ENCODE data around the gene PTPRD.

DNA sequence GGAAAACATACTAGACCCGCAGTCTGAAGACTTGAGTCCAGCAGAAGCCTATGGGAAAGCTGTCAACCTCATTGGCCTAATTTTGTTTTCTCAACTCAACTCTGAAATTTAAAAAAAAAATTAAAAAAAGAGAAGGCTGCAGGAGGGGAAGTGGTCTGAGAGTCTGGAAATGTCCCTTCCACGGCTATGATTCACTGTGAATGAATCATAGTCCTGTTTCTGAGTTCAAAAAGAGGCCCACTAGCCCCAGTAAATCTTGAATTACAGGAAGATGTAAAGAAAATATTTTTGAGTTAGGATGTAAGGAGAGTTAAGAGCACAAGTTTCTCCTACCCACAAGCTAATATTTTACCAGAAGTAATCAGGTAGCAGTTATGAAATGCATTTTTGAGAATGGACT, 2247.8 kb downstream of the PTPRD start:
- TF ChIP-seq, protein P1, sequence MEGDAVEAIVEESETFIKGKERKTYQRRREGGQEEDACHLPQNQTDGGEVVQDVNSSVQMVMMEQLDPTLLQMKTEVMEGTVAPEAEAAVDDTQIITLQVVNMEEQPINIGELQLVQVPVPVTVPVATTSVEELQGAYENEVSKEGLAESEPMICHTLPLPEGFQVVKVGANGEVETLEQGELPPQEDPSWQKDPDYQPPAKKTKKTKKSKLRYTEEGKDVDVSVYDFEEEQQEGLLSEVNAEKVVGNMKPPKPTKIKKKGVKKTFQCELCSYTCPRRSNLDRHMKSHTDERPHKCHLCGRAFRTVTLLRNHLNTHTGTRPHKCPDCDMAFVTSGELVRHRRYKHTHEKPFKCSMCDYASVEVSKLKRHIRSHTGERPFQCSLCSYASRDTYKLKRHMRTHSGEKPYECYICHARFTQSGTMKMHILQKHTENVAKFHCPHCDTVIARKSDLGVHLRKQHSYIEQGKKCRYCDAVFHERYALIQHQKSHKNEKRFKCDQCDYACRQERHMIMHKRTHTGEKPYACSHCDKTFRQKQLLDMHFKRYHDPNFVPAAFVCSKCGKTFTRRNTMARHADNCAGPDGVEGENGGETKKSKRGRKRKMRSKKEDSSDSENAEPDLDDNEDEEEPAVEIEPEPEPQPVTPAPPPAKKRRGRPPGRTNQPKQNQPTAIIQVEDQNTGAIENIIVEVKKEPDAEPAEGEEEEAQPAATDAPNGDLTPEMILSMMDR (conservative IDR thresholded peaks at IDR 0.05; ENCODE audit: low read depth, low read length) = no peak
- TF ChIP-seq EZH2 (IDR thresholded peaks at IDR 0.05; ENCODE audit: borderline replicate concordance, low read depth, low read length, poor library complexity, severe bottlenecking) = no peak
